NOMO-1 treated with dmso at 0.1 percent for 144 hours (cell line): ENCODE results near the gene SRGAP2B.
"Not testable (repeated sequence)": the region's sequence is repeated elsewhere in the genome, so short reads cannot be mapped to it uniquely, and the experiment has no call there.

Experiments
- DNase-seq: peaks from one replicate; lab custom pipeline; 2025; ENCODE audit not compliant: unreplicated experiment; lab: John Stamatoyannopoulos, UW

The SRGAP2B gene

DNA sequence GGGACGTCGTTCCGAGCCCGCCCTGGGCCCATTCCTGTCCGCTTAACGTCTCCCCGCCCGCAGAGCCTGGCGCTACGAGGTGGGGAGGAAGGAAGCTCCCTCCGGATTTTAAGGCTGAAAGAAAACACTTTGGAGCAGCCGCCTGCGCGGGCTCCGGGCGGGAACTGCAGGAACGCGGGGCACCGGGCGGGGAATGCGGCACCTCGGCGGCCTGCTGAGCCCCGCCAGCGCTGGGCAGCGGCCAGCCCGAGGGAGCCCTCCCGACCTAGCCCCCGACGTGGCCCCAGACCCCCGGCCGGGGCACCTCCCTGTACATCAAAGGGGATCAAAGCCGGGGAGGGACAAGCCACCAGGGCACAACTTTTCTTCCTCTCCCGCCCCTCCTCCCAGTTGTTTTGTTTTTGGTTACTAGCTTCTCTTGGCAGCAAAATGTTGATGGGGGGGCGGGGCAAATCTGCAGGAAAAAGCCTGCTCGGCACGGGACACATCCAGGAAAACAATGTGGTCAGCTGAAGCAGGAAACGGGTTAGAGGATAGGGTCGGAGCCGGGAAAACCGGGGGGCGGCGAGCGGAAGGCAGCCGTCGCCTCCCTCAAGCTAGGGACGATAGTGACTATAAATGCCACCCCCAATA, 1.5 kb downstream of the SRGAP2B start:
- not testable (repeated sequence) for DNase-seq

DNA sequence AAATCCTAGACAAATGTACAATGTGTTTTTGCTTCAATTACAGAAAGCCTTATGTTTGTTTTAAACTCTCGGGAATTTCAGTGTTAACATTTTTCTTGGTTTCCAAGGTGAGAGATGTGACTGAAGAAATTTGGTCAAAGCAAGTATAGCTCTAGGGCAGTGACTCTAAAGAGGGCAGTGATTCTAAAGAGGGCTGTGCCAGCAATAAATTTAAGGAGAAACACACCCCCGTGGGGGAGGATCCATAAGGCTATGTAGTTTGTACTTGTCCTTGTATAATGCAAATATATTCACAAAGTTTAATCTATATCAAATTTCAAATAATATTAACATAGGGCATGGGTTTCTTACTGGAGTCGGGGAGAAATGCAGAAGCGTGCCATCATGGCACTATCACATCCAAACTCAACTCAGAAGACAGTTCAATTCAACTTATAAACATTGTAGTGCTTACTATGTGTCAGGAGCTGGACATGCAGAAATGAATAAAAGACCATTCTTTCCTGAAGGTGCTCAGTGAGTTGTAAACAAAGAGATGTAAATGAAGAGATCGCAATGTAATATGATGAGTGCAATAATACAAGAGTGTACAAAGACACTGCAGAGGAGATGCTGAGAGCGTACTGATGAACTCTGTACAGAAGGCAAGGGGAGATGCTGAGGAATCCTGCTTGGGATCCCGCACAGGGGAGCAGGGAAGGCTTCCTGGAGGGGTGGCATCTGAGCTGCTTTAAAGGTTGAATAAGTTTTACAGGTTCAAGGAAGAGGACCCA, 12.5 kb downstream of the SRGAP2B start:
- DNase-seq: not testable (repeated sequence)

DNA sequence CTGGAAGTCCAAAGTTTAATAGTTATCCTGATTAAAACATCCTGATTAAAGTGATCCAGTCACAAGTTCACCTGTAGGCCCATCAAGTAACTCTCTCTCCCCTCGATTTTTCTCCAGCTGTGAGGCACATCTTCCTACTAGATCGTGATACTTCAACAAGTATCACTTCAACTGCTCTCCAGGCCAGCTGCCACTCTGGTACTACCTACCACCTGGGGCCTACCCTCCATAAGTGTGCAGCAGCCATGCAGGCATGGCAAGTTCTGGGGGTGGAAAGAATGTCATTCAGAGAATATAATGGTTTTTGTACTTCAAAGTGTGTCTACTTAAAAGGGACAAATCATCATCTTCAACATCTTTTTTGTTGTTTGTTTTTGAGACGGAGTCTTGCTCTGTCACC, 14.9 kb downstream of the SRGAP2B start:
- not testable (repeated sequence) for DNase-seq

DNA sequence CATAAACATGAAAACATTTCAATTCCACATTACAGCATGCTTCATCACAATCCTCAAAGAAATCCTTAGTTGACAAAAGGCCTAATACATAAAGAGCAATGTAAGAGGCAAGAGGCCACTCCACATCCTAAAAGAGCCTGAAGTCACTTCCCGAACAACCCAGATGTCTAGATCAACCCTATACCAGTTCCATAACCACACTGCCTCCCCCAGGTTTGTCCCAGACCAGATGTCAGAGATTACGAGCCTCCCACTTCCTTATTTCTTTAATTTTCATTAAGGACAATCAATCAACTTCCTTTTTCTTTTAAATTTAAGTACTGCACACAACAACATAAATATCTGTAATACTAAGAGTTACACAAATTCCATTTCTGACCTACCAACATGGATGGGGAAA, 15.4 kb downstream of the SRGAP2B start:
- DNase-seq: not testable (repeated sequence)

- DNase-seq: not testable (repeated sequence)
Measured at GRCh38 chr1:145078787-145079370, 16.2 kb downstream of the SRGAP2B start.

DNA sequence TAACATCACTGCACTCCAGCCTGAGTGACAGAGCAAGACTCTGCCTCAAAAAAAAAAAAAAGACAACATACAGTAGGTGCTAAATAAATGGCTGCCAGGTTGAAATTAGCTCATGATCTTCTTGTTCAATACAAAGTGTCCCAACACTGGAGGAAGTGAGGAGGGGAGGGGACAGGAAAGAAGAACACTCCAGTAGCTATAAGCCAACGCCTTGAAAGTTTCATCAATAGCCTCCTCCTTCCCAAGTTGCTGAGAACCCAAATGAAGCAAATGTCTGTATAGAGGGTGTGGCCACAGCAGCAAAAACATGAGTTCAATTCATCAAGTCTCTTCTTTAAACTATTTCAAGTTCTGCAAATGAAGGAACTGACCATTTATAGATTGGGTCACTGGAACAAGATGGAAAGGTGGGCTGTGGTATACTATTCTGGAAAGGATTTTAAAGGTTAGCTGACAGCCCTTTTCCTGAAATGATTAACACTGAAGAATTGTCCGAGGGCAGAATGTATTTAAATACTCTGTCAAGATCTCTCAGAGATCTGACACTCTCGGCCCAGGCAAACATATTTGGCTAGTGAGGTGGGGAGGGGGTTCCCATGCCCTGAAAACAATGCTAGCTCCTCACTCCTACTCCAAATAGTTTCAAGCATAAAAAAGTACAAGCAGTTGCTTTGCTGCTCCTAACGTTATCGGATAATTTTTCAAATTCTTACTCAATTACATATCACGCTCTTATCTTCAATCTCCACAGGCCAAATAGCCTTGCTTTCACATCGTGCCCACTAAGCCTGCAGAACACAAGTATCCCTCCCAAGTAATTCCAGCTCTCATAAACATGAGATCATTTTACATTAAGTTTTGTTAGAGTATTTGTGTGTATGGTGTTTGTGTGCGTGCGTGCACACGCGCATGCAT, 17.0 kb downstream of the SRGAP2B start:
- not testable (repeated sequence) for DNase-seq

DNA sequence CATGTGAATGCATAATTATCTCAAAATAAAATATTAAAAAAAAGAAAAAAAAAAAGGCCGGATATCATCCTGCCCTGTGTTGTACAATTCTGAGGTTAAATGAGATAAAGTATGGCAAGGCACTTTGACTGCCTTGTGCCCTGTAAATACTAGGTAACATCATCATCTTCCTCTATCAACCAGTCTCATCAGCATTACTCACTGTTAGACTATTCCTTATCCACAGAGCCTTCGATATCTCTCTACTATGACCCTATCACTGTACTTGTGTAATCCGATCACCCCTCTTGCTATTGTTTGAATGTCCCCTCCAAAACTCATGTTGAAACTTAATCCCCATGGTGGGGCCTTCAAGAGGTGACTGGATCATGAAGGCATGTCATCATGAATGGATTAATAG, 18.3 kb downstream of the SRGAP2B start:
- DNase-seq: not testable (repeated sequence)

DNA sequence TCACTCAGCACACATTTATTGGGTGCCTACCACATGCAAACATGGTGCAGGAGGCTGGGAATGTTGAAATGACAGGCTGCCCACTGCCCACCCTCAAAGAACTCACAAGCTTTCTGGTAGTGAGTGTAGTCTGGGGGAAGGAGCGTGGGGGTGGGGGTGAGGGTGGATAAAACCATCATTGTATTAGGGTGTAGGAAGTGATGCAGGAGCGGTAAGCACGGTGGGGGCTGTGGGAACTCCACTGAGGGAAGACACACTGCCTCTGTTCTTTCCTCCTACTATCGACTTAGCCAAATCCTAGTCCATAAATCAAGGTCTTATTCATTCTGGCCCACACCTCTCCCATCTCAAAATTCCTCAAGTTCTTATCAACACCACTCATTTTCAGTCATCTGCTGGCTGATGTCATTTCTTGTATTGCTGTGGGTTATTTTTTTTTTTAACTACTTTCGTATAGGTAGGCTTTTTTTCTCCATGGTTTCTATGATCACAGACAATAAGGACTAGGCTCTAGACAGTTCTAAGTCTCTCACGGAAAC, 21.0 kb downstream of the SRGAP2B start:
- not testable (repeated sequence) for DNase-seq

GRCh38 chr1:145071569-145071968, 23.6 kb downstream of the SRGAP2B start:
- not testable (repeated sequence) for DNase-seq

DNA sequence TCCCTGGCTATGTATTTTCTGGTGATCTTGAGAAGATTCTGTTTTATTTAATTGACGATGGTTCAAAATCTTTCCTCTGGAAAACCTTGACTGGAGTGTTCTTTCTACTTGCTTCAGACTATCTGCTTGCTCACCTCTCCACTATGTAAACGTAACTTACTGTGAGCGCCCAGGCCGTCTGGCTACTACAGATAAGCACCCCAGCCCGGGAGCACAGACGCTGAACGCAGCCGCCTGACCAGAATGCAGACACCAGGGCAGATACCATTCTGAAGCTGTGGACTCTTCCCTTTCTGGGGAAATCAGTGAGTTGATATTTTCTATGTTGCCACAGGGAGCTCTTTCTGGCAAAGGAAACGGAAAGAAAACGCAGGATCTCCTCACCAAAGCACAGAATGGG, 28.6 kb downstream of the SRGAP2B start:
- not testable (repeated sequence) for DNase-seq

- not testable (repeated sequence) for DNase-seq
Measured at GRCh38 chr1:145065194-145065826, 29.8 kb downstream of the SRGAP2B start.

GRCh38 chr1:145063941-145064648, 31.0 kb downstream of the SRGAP2B start:
- not testable (repeated sequence) for DNase-seq

GRCh38 chr1:145063285-145063684, 31.8 kb downstream of the SRGAP2B start:
- DNase-seq: not testable (repeated sequence)

DNA sequence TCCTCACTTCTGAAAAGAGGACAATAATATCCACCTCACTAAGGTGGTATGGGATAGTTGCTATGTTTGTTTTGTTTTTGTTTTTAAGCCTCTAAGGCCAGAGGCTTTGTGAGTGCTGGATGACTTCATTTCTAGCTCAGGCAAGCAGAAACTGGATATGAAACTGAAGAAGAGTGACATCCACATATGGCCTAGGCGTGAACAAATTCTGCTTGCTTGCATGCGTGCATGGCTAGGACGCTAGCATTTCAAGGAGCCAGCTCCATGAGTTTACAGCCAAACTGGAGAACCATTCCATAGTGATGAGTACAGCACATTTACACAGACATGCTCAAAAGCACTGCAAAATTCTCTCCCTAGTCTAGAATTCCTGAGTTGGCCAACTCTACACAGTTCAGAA, 36.9 kb downstream of the SRGAP2B start:
- DNase-seq: not testable (repeated sequence)

- DNase-seq: not testable (repeated sequence)
Measured at GRCh38 chr1:145055217-145055760, 39.8 kb downstream of the SRGAP2B start.

- DNase-seq: not testable (repeated sequence)
Measured at GRCh38 chr1:145053428-145053827, 41.7 kb downstream of the SRGAP2B start.

GRCh38 chr1:145052019-145052776, 42.9 kb downstream of the SRGAP2B start:
- not testable (repeated sequence) for DNase-seq

DNA sequence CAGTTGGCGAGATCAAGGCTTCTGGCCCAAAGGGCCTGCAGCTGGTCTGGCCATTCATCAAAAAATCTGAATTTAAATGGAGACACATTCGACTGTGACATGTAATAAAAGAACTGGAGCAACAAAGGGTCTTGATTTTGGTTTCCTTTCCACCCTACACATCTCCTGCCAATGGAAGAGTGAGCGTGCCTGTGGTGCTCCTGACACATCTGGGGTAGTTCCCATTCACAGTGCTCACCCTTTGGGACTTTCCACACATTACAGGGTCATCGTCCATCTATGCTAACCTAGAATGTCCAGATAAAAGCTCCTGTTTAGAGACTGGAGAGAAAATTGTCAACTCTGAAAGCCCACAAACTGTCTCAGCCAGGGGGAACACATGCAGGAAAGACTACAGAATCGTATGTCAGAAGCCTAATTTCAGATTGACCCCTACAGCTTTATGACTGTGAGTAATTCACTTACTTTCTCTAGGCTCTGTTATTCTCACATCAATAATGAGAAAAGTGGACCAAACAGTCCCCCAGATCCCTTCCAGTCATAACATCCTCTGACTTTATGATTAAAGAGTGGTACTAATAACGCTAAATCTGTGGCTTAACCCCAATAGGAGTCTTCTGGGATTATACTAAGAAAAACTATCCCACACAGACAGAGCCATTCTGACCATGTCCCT, 46.8 kb downstream of the SRGAP2B start:
- not testable (repeated sequence) for DNase-seq
